IPS DF 6.9 (cell line): Measurements from ENCODE around the gene VPS13D.

Source experiments
- DNase-seq: peaks from one replicate; pipeline ENCODE4 v3.0.0-alpha.2; 2013; ENCODE audit warnings: low read depth, low spot score
- H3K27ac ChIP-seq: one replicate; pipeline ENCODE4 v1.5.1; 2013; ENCODE audit warnings: low read length, control low read depth
- H3K27me3 ChIP-seq: 2 replicates; pipeline ENCODE4 v1.6.1; 2013; ENCODE audit warnings: mild to moderate bottlenecking, low read length; ENCODE audit not compliant: control insufficient read depth, insufficient read depth
- H3K36me3 ChIP-seq: 2 replicates; pipeline ENCODE4 v1.6.1; 2013; ENCODE audit warnings: low read length; ENCODE audit not compliant: control insufficient read depth, insufficient read depth
- H3K4me1 ChIP-seq: 2 replicates; pipeline ENCODE4 v1.6.1; 2013; ENCODE audit warnings: low read length; ENCODE audit not compliant: control insufficient read depth, insufficient read depth
- H3K4me3 ChIP-seq: 2 replicates; pipeline ENCODE4 v1.5.1; 2013; ENCODE audit warnings: mild to moderate bottlenecking, low read length
- H3K9me3 ChIP-seq: 2 replicates; pipeline ENCODE4 v1.6.1; 2013; ENCODE audit warnings: low read length, inconsistent platforms; ENCODE audit not compliant: control insufficient read depth, insufficient read depth
- WGBS: extraction: QIAGEN DNeasy Blood & Tissue Kit; methylation state at CpG from one replicate; pipeline ENCODE4 v1.1.7; 2013; ENCODE audit warnings: mixed read lengths, missing lambda C conversion rate; ENCODE audit not compliant: insufficient read length, insufficient coverage; 5-methylcytosine and 5-hydroxymethylcytosine counted together

The VPS13D gene

DNA sequence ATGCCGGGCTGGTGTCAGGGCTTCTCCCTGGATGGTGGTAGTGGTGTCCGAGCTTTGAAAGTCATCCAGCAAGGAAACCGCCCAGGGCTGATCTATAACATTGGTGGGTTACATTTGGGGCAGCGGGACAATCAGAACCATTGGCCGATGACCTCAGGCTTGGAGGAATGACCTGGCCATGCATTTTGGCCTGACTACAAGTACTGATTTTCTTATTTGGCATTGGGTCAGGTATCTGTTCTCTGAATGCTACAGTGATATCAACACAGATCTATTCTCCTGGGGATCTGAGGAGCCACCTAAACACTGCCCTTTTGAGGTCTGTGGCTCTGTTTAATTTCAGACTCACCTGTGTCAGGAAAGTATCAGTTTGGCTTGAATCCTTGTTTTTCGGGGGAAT lies 128.7 kb downstream of the VPS13D start:
- WGBS: no CpG with 5 or more reads among the region's 6 CpGs
- no peak overlapping the region for H3K4me3 ChIP-seq
- H3K36me3 ChIP-seq: peaks cover 2% of the 10 kb centered on the region; the same call in 1 of the 2 replicates
- H3K9me3 ChIP-seq: no peaks in the 10 kb centered on the region
- no peaks in the 10 kb centered on the region for H3K4me1 ChIP-seq
- H3K27me3 ChIP-seq: no peaks in the 10 kb centered on the region
- H3K27ac ChIP-seq: no peak overlapping the region
- no peak for DNase-seq

DNA sequence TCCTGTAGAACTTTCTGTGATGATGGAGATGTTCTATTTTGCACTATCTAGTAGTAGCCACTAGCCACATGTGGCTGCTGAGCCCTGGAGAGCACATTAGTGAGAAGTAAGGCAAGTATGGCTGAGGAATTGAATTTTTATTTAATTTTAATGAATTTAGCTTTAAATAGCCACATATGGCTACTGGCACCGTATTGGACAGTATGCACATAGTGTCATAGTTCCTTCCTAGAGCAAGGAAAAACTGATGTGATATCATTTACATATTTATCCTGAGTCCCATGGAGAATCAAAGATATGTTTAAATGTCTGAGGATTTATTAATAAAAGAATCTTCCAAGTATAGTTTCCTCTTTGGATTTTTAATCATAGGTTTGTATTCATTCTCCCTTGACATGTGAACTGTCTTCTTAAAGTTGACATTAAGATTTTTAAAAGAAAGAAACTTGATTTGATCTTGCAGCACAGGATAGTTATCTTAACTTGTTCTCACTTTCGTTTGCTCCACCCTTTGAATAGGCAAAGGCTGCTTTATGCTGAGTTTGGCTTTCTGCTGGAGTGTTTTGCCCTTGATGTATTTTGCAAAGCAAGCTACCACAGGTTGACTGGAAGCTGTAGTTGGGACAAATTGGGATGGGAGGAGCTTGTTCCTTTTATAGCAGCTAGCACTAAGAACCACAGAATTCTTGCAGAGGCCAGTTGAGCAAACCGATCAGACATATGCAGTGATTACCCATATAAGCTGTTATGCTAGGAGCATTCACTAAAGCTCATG lies 129.7 kb downstream of the VPS13D start:
- no CpG with 5 or more reads among the region's 3 CpGs for WGBS
- H3K27ac ChIP-seq: no peak overlapping the region
- H3K36me3 ChIP-seq: no peaks in the 10 kb centered on the region; the same call in 1 of the 2 replicates
- H3K27me3 ChIP-seq: no peaks in the 10 kb centered on the region
- DNase-seq: no peak
- H3K4me3 ChIP-seq: no peak overlapping the region
- no peaks in the 10 kb centered on the region for H3K4me1 ChIP-seq
- no peaks in the 10 kb centered on the region for H3K9me3 ChIP-seq

DNA sequence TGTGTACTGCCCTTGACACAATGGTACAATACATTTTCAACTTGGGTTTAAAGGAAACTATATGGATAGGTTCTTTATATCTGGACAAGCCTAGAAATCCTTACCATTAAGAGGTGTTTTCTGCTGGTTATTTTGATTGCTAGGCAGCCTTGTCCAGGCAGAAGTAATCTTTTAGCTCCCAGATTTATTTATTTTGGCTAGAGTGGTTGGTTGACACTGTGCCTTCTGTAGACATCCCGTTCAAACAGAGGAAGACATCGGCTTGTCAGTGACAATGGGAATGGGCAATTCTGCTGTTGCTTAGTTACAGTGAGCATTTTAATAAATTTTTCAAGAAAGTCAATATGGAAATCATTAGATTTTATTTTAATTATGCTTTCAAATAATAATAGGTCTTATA lies 138.8 kb downstream of the VPS13D start:
- no peaks in the 10 kb centered on the region for H3K4me1 ChIP-seq
- H3K9me3 ChIP-seq: no peaks in the 10 kb centered on the region
- no peaks in the 10 kb centered on the region for H3K36me3 ChIP-seq
- no peak for DNase-seq
- H3K27me3 ChIP-seq: no peaks in the 10 kb centered on the region
- no peak overlapping the region for H3K4me3 ChIP-seq
- H3K27ac ChIP-seq: no peak overlapping the region
- no CpG with 5 or more reads among the region's 2 CpGs for WGBS

DNA sequence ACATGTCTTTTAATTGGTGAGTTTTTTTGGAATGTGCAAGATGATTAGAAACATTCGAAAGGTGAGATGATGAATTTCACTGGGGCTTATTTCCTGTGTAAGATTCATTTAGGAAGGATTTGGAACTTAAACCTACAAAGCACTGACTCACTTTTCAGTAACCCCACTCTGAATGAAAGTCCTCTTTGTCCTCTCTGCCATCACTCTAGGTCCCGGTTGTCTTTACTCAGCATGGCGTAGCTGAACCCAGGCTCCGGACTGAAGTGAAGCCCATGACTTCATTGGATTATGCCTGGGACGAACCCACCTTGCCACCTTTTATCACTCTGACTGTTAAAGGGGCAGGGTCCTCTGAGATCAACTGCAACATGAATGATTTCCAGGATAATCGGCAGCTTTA lies 139.4 kb downstream of the VPS13D start:
- Histone ChIP-seq H3K27me3 (no peaks in the 10 kb centered on the region), H3K27ac (no peak overlapping the region), H3K4me3 (no peak overlapping the region), H3K4me1 (no peaks in the 10 kb centered on the region), H3K9me3 (no peaks in the 10 kb centered on the region), H3K36me3 (no peaks in the 10 kb centered on the region)
- no peak for DNase-seq
- no CpG with 5 or more reads among the region's 6 CpGs for WGBS

DNA sequence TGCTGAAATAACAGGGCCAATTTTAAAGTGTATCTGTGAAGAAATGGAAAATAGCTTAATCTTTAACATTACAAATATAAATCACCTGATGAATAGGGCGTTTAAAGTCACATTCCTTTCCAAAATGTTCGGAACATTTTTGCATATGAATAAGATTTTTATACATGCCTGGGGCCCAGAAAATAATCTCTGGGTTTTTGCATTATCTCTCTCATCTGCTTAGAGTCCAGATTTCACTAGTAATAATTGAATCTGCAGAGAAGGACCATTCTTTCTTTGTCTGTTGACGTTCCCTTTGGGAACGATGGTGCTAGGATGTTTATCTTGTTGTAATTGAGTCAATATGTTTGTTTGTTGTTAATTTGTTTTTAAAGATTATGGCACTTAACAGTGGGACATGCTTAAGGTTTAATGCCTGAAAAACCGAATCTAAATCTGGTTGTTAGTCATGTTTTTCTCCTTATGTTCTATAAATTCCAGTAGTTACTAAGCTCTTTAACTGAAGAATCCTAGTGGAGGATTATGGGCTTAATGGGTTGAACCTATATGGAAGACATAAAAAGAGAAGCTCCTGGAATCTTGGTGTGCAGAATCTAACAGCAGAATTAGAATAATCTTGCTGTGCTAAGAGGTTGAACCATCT lies 140.6 kb downstream of the VPS13D start:
- no peaks in the 10 kb centered on the region for H3K27me3 ChIP-seq
- no peaks in the 10 kb centered on the region for H3K36me3 ChIP-seq
- H3K4me1 ChIP-seq: no peaks in the 10 kb centered on the region
- no peaks in the 10 kb centered on the region for H3K9me3 ChIP-seq
- DNase-seq: no peak
- no peak overlapping the region for H3K27ac ChIP-seq
- 100% methylated on average over 2 of the region's 5 CpGs for WGBS
- no peak overlapping the region for H3K4me3 ChIP-seq

DNA sequence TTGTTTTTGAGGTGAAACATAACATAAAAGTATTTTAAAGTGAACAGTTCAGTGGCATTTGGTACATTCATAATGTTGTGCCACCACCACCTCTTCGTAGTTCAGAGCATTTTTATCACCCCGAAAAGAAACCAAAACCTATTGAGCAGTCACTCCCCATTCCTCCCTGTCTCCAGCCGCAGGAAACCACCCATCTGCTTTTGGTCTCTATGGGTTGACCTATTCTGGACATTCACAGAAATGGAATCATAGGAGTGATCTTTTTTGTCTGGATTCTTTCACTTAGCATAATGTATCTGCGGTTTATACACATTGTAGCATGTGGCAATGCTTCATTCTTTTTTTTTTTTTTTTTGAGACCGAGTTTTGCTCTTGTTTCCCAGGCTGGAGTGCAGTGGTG lies 141.2 kb downstream of the VPS13D start:
- H3K27me3 ChIP-seq: no peaks in the 10 kb centered on the region
- no peak overlapping the region for H3K27ac ChIP-seq
- H3K4me1 ChIP-seq: no peaks in the 10 kb centered on the region
- H3K4me3 ChIP-seq: no peak overlapping the region
- H3K9me3 ChIP-seq: no peaks in the 10 kb centered on the region
- DNase-seq: no peak
- WGBS: no CpG with 5 or more reads among the region's 5 CpGs
- H3K36me3 ChIP-seq: no peaks in the 10 kb centered on the region

DNA sequence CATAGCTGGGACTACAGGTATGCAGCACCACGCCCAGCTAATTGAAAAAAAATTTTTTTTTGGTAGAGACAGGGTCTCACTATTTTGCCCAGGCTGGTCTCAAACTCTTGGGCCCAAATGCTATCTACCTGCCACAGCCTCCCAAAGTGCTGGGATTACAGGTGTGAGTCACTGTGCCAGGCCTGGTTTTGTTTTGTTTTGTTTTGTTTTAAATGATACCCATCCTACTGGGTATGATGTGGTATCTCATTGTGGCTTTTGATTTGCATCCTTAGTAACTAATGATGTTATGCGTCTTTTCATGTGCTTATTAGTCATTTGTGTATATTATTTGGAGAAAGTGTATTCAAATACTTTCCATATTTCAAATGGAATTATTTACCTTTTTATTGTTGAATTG lies 142.3 kb downstream of the VPS13D start:
- no peaks in the 10 kb centered on the region for H3K27me3 ChIP-seq
- no peak for DNase-seq
- H3K4me3 ChIP-seq: no peak overlapping the region
- H3K9me3 ChIP-seq: no peaks in the 10 kb centered on the region
- no peaks in the 10 kb centered on the region for H3K36me3 ChIP-seq
- H3K27ac ChIP-seq: no peak overlapping the region
- WGBS: no CpG with 5 or more reads among the region's 2 CpGs
- H3K4me1 ChIP-seq: no peaks in the 10 kb centered on the region

DNA sequence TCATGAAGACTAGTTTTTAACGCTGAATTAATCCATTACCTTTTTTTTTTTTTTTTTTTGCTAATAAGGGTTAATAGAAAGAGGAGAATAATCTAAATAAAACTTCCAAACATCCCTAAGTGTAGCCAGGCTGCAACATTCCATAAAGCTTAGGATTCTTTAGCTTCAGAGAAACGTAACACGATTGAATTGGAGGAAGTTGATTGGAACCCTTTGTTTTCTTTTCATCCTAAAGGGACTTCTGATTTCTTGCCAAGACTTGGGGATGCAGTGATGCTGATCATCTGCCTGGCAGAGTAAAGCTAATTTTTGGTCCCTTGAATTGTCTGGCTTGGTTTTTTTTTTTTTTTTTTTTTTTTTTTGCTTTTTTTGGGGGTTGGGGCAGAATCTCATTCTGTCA lies 142.9 kb downstream of the VPS13D start:
- Histone ChIP-seq H3K27me3 (no peaks in the 10 kb centered on the region), H3K36me3 (no peaks in the 10 kb centered on the region), H3K4me3 (no peak overlapping the region), H3K27ac (no peak overlapping the region), H3K9me3 (no peaks in the 10 kb centered on the region), H3K4me1 (no peaks in the 10 kb centered on the region)
- no peak for DNase-seq
- no CpG with 5 or more reads among the region's 3 CpGs for WGBS

DNA sequence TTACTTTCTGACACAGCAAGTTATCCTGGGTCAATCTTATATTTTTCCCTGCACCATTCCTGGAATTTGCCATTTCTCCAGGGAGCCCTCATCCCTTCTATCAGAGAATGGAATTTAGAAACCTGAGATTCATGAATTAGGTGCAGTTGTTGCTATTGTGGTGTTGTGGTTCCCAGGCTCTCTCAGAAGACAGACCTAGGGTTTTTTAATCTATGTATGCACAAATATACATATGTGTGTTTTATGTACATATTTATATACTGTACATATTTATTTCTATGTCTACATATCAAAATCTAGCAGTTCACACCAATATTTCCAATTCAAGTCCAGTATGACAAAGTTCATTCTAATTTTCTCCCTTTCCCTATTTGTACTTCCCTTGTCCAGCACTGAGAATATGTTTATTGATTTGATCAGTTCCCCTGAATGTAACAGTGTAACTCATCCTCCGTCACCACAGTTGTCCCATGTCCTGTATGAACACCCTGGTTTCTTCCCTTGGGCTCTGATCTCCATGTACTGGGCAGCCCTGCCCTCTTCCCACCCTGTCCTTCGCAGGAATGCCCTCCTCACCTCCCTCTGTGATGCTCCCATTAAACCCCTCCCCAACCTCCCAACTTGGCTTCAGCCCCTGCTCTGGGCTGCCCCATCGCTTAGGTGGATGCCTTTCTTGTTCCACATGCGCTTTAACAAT lies 145.5 kb downstream of the VPS13D start:
- no peaks in the 10 kb centered on the region for H3K9me3 ChIP-seq
- WGBS: no CpG with 5 or more reads among the region's 4 CpGs

DNA sequence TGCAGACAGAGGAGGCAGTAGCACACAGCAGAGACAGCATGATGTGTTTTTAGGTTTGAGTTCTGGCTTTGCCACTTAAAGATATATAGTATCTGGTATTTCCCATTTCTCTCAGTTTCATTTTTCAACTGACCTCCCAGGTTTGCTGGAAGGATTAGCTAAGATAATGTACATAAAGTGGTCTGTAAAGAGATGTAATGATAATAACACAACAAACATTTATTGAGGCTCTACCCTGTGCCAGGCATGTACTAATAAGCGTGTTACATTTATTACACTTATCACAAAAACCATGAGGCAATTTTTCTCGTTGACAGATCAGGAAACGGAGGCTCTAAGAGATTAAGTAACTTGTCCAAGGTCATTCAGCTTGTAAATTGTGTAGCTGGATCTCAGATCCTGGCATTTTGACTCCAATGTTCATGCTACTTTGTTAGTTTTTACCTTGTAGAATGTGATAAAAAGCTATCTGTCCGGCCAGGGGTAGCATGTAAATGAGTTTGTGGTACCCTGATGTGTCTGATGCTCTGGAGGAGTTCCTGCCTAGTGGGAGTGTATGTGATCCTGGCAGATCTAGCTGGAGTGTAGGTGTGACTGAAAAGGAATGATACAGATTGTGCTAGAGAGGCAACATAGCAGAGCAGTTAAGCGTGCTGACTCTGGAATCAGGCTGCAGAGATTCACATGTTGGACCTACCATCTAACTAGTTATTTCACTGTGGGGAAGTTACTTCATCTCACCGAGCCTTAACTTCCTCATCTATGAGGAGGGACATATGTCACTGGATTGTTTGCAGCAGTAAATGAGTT lies 146.6 kb downstream of the VPS13D start:
- DNase-seq: no peak
- peaks cover 2% of the 10 kb centered on the region; the same call in 1 of the 2 replicates for H3K36me3 ChIP-seq
- no peaks in the 10 kb centered on the region for H3K27me3 ChIP-seq
- no CpG with 5 or more reads among the region's 6 CpGs for WGBS
- no peaks in the 10 kb centered on the region for H3K9me3 ChIP-seq
- no peak overlapping the region for H3K27ac ChIP-seq
- no peak overlapping the region for H3K4me3 ChIP-seq
- H3K4me1 ChIP-seq: no peaks in the 10 kb centered on the region

More for the DNA sequence above, 145.5 kb downstream of the VPS13D start:
- peaks cover 2% of the 10 kb centered on the region; the same call in 1 of the 2 replicates for H3K36me3 ChIP-seq
- H3K27me3 ChIP-seq: no peaks in the 10 kb centered on the region
- H3K27ac ChIP-seq: no peak overlapping the region
- no peak overlapping the region for H3K4me3 ChIP-seq
- no peaks in the 10 kb centered on the region for H3K4me1 ChIP-seq
- no peak for DNase-seq
